NCI-H146 treated with DMSO at 0.1 percent for 48 hours (cell line): ENCODE results near the gene SUGP2.

Source experiments
- DNase-seq: peaks from one replicate; lab custom pipeline; 2025; ENCODE audit not compliant: unreplicated experiment; lab: John Stamatoyannopoulos, UW

The SUGP2 gene

GRCh38 chr19:19033426-19034203 is at the start of gene SUGP2, which contains the start of gene ARMC6:
Gene SUGP2, minus strand, starts transcription at chr19:19033517. Its CDS starts 2,446 bp downstream, at chr19:19031071.
Gene ARMC6, plus strand, starts transcription at chr19:19033603. Its CDS starts 607 bp downstream, at chr19:19034210.
- peak; percentile 71 for DNase-seq

- no peak for DNase-seq
Observed at GRCh38 chr19:19081642-19082151, 48.4 kb upstream of the SUGP2 start.

GRCh38 chr19:19079571-19079970 is 46.3 kb upstream of the SUGP2 start:
- no peak for DNase-seq

- DNase-seq, result no peak
Observed at GRCh38 chr19:19078801-19079200, 45.5 kb upstream of the SUGP2 start.

GRCh38 chr19:19077103-19077502 is 43.8 kb upstream of the SUGP2 start:
- DNase-seq, result peak; percentile 95

- no peak for DNase-seq
Observed at GRCh38 chr19:19076476-19076875, 43.2 kb upstream of the SUGP2 start.

- DNase-seq, result no peak
Observed at GRCh38 chr19:19075126-19075525, 41.8 kb upstream of the SUGP2 start.

GRCh38 chr19:19074196-19074882 is 41.0 kb upstream of the SUGP2 start:
- peak; percentile 72 for DNase-seq

- no peak for DNase-seq
Observed at GRCh38 chr19:19071897-19072296, 38.6 kb upstream of the SUGP2 start.

GRCh38 chr19:19068659-19069654 is 35.6 kb upstream of the SUGP2 start:
- no peak for DNase-seq

GRCh38 chr19:19067276-19068072 is 34.2 kb upstream of the SUGP2 start:
- no peak for DNase-seq

GRCh38 chr19:19064811-19065745 is 31.8 kb upstream of the SUGP2 start:
- DNase-seq, result no peak

GRCh38 chr19:19064098-19064722 is 30.9 kb upstream of the SUGP2 start:
- no peak for DNase-seq

- peak; percentile 99 for DNase-seq
Observed at GRCh38 chr19:19063183-19064097, 30.1 kb upstream of the SUGP2 start, which contains the start of gene SLC25A42. Gene SLC25A42, plus strand, starts transcription at chr19:19063994. Its CDS starts 32,131 bp downstream, at chr19:19096125.

- DNase-seq, result no peak
Observed at GRCh38 chr19:19062454-19063182, 29.3 kb upstream of the SUGP2 start.

- no peak for DNase-seq
Observed at GRCh38 chr19:19061506-19061905, 28.2 kb upstream of the SUGP2 start.
